ENCODE data around the gene MAP2K2.

MAP2K2 gene

GRCh38 chr19:4108767-4109625 lies 14.9 kb downstream of the MAP2K2 start:
- ChIA-PET POLR2A (no interaction called here), CTCF (no interaction called here)
- no peak for TF ChIP-seq GFI1B (tag by site-specific recombination; IDR thresholded peaks at IDR 0.05)
- Histone ChIP-seq H3K9me3 (ENCODE audit: control insufficient read depth, insufficient read depth, low read depth, low read length) (no peaks in the 10 kb centered on the region), H3K36me3 (ENCODE audit: control insufficient read depth in 2 of 2, insufficient read depth in 1 of 2, low read length in 2 of 2) (peaks cover 23 to 89% of the 10 kb centered on the region in 2 experiments; a peak in 2 of 3 replicates), H3K27ac (ENCODE audit: extremely low read depth, low read depth, low read length) (no peak overlapping the region), H3K4me3 (ENCODE audit: low read depth, low read length) (no peak overlapping the region), H3K4me1 (ENCODE audit: control insufficient read depth, insufficient read depth, low read length) (no peaks in the 10 kb centered on the region)

- H3K36me3 ChIP-seq (ENCODE audit: control insufficient read depth in 2 of 2, insufficient read depth in 1 of 2, low read length in 2 of 2) = peaks cover 21 to 83% of the 10 kb centered on the region in 2 experiments; a peak in 2 of 3 replicates
- no peaks in the 10 kb centered on the region for H3K4me1 ChIP-seq (ENCODE audit: control insufficient read depth, insufficient read depth, low read length)
- ChIA-PET CTCF (no interaction called here), POLR2A (no interaction called here)
- H3K9me3 ChIP-seq (ENCODE audit: control insufficient read depth, insufficient read depth, low read depth, low read length) = no peaks in the 10 kb centered on the region
- no peak overlapping the region for H3K27ac ChIP-seq (ENCODE audit: extremely low read depth, low read depth, low read length)
- TF ChIP-seq ZBTB26 (tag by site-specific recombination; optimal IDR thresholded peaks at IDR 0.05) = no peak
- TF ChIP-seq ZNF777 (tag by site-specific recombination; IDR thresholded peaks at IDR 0.05; ENCODE audit: borderline replicate concordance) = no peak
- no peak for TF ChIP-seq SCRT2 (tag by site-specific recombination; IDR thresholded peaks at IDR 0.05)
- TF ChIP-seq ZIC2 (tag by site-specific recombination; IDR thresholded peaks at IDR 0.05) = peak; percentile 41; the same call in 1 of the 2 replicates
- H3K4me3 ChIP-seq (ENCODE audit: low read depth, low read length) = no peak overlapping the region
Measured at GRCh38 chr19:4103080-4103433, 20.9 kb downstream of the MAP2K2 start.

- no peak overlapping the region for H3K4me3 ChIP-seq (ENCODE audit: low read depth, low read length)
- peaks cover 21 to 83% of the 10 kb centered on the region in 2 experiments; a peak in 2 of 3 replicates for H3K36me3 ChIP-seq (ENCODE audit: control insufficient read depth in 2 of 2, insufficient read depth in 1 of 2, low read length in 2 of 2)
- TF ChIP-seq ZNF184 (tag by site-specific recombination; IDR thresholded peaks at IDR 0.05) (no peak), KLF8 (tag by site-specific recombination; IDR thresholded peaks at IDR 0.05) (no peak), ZNF19 (tag by site-specific recombination; IDR thresholded peaks at IDR 0.05; ENCODE audit: low read depth) (no peak), ZFHX2 (tag by site-specific recombination; conservative IDR thresholded peaks at IDR 0.05) (0 out of 2 replicates have a peak, but pooled peaks have one; percentile 6), ZNF37A (tag by site-specific recombination; IDR thresholded peaks at IDR 0.05) (no peak), ZNF366 (tag by site-specific recombination; conservative IDR thresholded peaks at IDR 0.05) (no peak), ZNF514 (tag by site-specific recombination; IDR thresholded peaks at IDR 0.05) (no peak)
- no peak overlapping the region for H3K27ac ChIP-seq (ENCODE audit: extremely low read depth, low read depth, low read length)
- H3K9me3 ChIP-seq (ENCODE audit: control insufficient read depth, insufficient read depth, low read depth, low read length) = no peaks in the 10 kb centered on the region
- H3K4me1 ChIP-seq (ENCODE audit: control insufficient read depth, insufficient read depth, low read length) = no peaks in the 10 kb centered on the region
- ChIA-PET POLR2A (interaction anchor here (0.6 kb wide), 1 partner anchor 406 kb away, joined by 3 read pairs; no protein-coding TSS in a partner anchor), CTCF (no interaction called here)
Measured at GRCh38 chr19:4102339-4103079, 21.4 kb downstream of the MAP2K2 start.

- H3K4me3 ChIP-seq (ENCODE audit: low read depth, low read length) = no peak overlapping the region
- ChIA-PET POLR2A (no interaction called here), CTCF (no interaction called here)
- TF ChIP-seq ZNF121 (tag by site-specific recombination; IDR thresholded peaks at IDR 0.05) (no peak), ZNF16 (tag by site-specific recombination; IDR thresholded peaks at IDR 0.05; ENCODE audit: low read depth) (no peak), SETDB1 (IDR thresholded peaks at IDR 0.05; ENCODE audit: insufficient read length, low read length) (no peak), SP7 (tag by site-specific recombination; IDR thresholded peaks at IDR 0.05) (no peak), ZNF133 (tag by site-specific recombination; IDR thresholded peaks at IDR 0.05) (no peak), ZNF248 (tag by site-specific recombination; IDR thresholded peaks at IDR 0.05) (no peak), HOXA7 (CRISPR knock-in tag; IDR thresholded peaks at IDR 0.05; ENCODE audit: borderline replicate concordance) (no peak)
- no peaks in the 10 kb centered on the region for H3K4me1 ChIP-seq (ENCODE audit: control insufficient read depth, insufficient read depth, low read length)
- peaks cover 14 to 85% of the 10 kb centered on the region in 2 experiments; a peak in 2 of 3 replicates for H3K36me3 ChIP-seq (ENCODE audit: control insufficient read depth in 2 of 2, insufficient read depth in 1 of 2, low read length in 2 of 2)
- no peaks in the 10 kb centered on the region for H3K9me3 ChIP-seq (ENCODE audit: control insufficient read depth, insufficient read depth, low read depth, low read length)
- H3K27ac ChIP-seq (ENCODE audit: extremely low read depth, low read depth, low read length) = no peak overlapping the region
Measured at GRCh38 chr19:4101496-4101770, 22.5 kb downstream of the MAP2K2 start.

Measured in HEK293 (cell line).